Peyer's patch (tissue), 4 donors: ENCODE measurements around the gene SLC26A9.

ENCODE experiments used
- CTCF ChIP-seq, 6 experiments: fragments of 450-650 bp in 4 of 6; fragments of 200-600 bp in 2 of 6; sonication (generic) in 1 of 6; IDR thresholded peaks; one replicate each; pipeline ENCODE4 v1.5.1; 2017 to 2019; ENCODE audit warnings: antibody characterized with exemption in 6 of 6, mild to moderate bottlenecking in 3 of 6, moderate library complexity in 1 of 6
- POLR2A ChIP-seq, 2 donors: fragments of 450-650 bp; IDR thresholded peaks; one replicate each; pipeline ENCODE4 v1.5.1; 2017; ENCODE audit warnings: antibody characterized with exemption in 2 of 2, mild to moderate bottlenecking in 2 of 2, moderate library complexity in 2 of 2

GRCh38 chr1:205962821-205963221 lies 19.6 kb upstream of the SLC26A9 start:
- TF ChIP-seq POLR2A (IDR thresholded peaks at IDR 0.05) (no peak), CTCF (IDR thresholded peaks at IDR 0.05) (no peak)
